Measurements from ENCODE around the gene RCAN1.

DNA sequence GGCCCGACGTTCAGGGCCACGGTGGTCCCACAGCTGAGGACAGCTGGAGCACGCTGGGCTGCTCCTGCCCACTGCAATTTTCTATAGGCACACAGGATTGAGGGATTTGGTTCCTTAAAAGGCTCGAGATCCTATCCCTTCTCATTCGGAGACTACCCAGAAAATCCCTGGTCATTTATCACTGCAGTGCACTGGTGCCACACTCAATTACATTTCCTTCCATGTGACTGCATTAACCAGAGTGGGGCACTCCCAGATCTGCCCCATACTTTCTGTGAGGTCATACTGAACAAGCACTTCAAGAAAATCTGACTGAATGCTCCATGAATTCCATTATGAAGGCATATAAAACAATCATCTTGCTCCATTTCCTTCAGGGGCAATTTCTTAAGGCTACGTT is 53.1 kb downstream of the RCAN1 start:
- TF ChIP-seq, protein P1, sequence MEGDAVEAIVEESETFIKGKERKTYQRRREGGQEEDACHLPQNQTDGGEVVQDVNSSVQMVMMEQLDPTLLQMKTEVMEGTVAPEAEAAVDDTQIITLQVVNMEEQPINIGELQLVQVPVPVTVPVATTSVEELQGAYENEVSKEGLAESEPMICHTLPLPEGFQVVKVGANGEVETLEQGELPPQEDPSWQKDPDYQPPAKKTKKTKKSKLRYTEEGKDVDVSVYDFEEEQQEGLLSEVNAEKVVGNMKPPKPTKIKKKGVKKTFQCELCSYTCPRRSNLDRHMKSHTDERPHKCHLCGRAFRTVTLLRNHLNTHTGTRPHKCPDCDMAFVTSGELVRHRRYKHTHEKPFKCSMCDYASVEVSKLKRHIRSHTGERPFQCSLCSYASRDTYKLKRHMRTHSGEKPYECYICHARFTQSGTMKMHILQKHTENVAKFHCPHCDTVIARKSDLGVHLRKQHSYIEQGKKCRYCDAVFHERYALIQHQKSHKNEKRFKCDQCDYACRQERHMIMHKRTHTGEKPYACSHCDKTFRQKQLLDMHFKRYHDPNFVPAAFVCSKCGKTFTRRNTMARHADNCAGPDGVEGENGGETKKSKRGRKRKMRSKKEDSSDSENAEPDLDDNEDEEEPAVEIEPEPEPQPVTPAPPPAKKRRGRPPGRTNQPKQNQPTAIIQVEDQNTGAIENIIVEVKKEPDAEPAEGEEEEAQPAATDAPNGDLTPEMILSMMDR (optimal IDR thresholded peaks at IDR 0.05 in 1 of 3, IDR thresholded peaks at IDR 0.05 in 1 of 3, conservative IDR thresholded peaks at IDR 0.05 in 1 of 3; ENCODE audit: extremely low read depth in 1 of 3, insufficient read depth in 2 of 3, low read length in 3 of 3): no peak
- TF ChIP-seq EZH2 (IDR thresholded peaks at IDR 0.05; ENCODE audit: low read length): no peak
